Fibroblast of mammary gland (primary cell): ENCODE data around the gene PAQR3.

ENCODE experiments used
- DNase-seq: peaks from one replicate; pipeline ENCODE4 v3.0.0-alpha.2; 2010; ENCODE audit warnings: low read depth
- H3K4me3 ChIP-seq: 2 replicates; pipeline ENCODE4 v1.5.1; 2011; ENCODE audit warnings: low read depth, mild to moderate bottlenecking, low read length, moderate library complexity; ENCODE audit not compliant: control insufficient read depth
- CTCF ChIP-seq: conservative IDR thresholded peaks from 2 replicates; pipeline ENCODE4 v1.5.1; 2011; ENCODE audit warnings: low read depth, low read length, inconsistent platforms; ENCODE audit not compliant: control insufficient read depth, insufficient read depth

PAQR3 gene

GRCh38 chr4:78936989-78937388 lies 2.2 kb downstream of the PAQR3 start:
- H3K4me3 ChIP-seq, result no peak overlapping the region
- TF ChIP-seq CTCF, result no peak
- no peak for DNase-seq

- H3K4me3 ChIP-seq, result no peak overlapping the region
- TF ChIP-seq CTCF, result no peak
- no peak for DNase-seq
Measured at GRCh38 chr4:78930016-78930629, 9.1 kb downstream of the PAQR3 start.

DNA sequence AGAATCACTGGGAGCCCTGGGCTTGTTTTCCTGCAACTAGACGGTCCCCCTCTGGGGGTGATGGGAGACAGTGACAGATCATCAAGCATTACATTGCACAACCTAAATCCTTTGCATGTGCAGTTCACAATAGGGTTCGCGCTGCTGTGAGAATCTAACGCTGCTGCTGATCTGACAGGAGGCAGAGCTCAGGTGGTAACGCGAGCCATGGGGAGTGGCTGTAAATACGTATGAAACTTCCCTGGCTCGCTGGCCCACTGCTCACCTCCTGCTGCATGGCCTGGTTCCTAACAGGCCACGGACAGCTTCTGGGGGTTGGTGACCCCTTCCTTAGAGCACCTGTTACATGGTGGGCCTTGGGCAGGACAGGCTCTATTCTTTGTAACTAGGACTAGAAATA lies 10.4 kb downstream of the PAQR3 start:
- no peak for DNase-seq
- no peak overlapping the region for H3K4me3 ChIP-seq
- no peak for TF ChIP-seq CTCF

DNA sequence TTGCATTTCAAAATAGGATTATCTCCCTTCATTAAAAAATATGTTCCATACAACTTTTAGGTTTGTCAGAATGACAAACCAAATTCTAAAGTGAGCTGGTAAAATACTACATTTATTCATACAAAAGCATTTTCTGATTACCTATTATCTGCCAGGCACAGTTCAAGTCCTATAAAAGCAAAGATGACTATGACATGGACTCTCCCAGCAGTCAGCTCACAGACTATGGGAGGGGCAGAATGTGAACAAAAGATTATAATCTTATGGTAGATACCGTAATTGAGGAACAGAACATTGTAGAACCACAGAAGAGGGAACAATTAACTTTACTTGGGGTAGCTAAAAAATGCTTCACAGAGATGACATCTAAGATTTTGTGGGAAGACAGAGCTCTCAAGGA lies 12.4 kb downstream of the PAQR3 start:
- no peak for TF ChIP-seq CTCF

GRCh38 chr4:78923464-78924312 lies 15.6 kb downstream of the PAQR3 start:
- DNase-seq, result no peak
- TF ChIP-seq CTCF, result no peak
- H3K4me3 ChIP-seq, result no peak overlapping the region

More for the DNA sequence above, 12.4 kb downstream of the PAQR3 start:
- DNase-seq, result no peak
- no peak overlapping the region for H3K4me3 ChIP-seq

GRCh38 chr4:78922207-78922606 lies 17.0 kb downstream of the PAQR3 start:
- DNase-seq, result peak; percentile 77
- no peak overlapping the region for H3K4me3 ChIP-seq
- TF ChIP-seq CTCF, result no peak
